H1 (cell line): ENCODE results near the gene COPZ1. TPM values are rescaled to one million over a fixed set of nuclear protein-coding genes. Genes with fewer than 3 reads are reported as not detected.

Experiments used
- CTCF ChIA-PET: fragments of 300-600 bp; sonication (Branson Sonifier 250); formaldehyde crosslinking; loops from one replicate; lab custom pipeline; 2021; ENCODE audit not compliant: partially characterized antibody; lab: Charles Lee
- POLR2A ChIA-PET: fragments of 300-600 bp; sonication (Branson Sonifier 250); formaldehyde crosslinking; loops from one replicate; lab custom pipeline; 2021; ENCODE audit warnings: inconsistent platforms; ENCODE audit not compliant: partially characterized antibody; lab: Charles Lee
- DNase-seq, 2 experiments: peaks; one replicate each; pipeline versions ENCODE4 v3.0.0 to v3.0.0-alpha.2; 2010 to 2022; ENCODE audit warnings: low spot score in 2 of 2, low read depth in 1 of 2, mixed read lengths in 1 of 2
- FAIRE-seq: peaks from 2 replicates; lab custom pipeline; 2011; peaks lifted over from hg19 to GRCh38; lab: Jason Lieb, UNC
- H2AFZ ChIP-seq: 2 replicates; pipeline ENCODE4 v1.8.1; 2012; ENCODE audit warnings: low read length, inconsistent platforms
- H2AK5ac ChIP-seq: 2 replicates; pipeline ENCODE4 v1.6.1; 2013; ENCODE audit warnings: low read depth, low read length
- H2BK120ac ChIP-seq: replicated peaks from 2 replicates; pipeline ENCODE3; 2013; ENCODE audit warnings: low read depth, low read length, inconsistent platforms
- H2BK12ac ChIP-seq: 2 replicates; pipeline ENCODE4 v1.6.1; 2013; ENCODE audit warnings: low read depth, low read length
- H2BK15ac ChIP-seq: 2 replicates; pipeline ENCODE4 v1.6.1; 2013; ENCODE audit warnings: low read length
- H2BK20ac ChIP-seq: 2 replicates; pipeline ENCODE4 v1.6.1; 2013; ENCODE audit warnings: low read length
- H2BK5ac ChIP-seq: 2 replicates; pipeline ENCODE4 v1.6.1; 2013; ENCODE audit warnings: low read depth, low read length
- H3K14ac ChIP-seq: 2 replicates; pipeline ENCODE4 v1.6.1; 2013; ENCODE audit warnings: inconsistent platforms; ENCODE audit not compliant: insufficient read length
- H3K18ac ChIP-seq: 2 replicates; pipeline ENCODE4 v1.6.1; 2013; ENCODE audit warnings: low read length; ENCODE audit errors: extremely low read depth
- H3K23ac ChIP-seq: 2 replicates; pipeline ENCODE4 v1.6.1; 2013; ENCODE audit warnings: inconsistent platforms; ENCODE audit not compliant: insufficient read length
- H3K23me2 ChIP-seq: 2 replicates; pipeline ENCODE4 v1.6.1; 2013; ENCODE audit warnings: low read depth, low read length
- H3K27ac ChIP-seq: 2 replicates; pipeline ENCODE4 v1.6.1; 2011; ENCODE audit warnings: low read depth, low read length, inconsistent platforms
- H3K27me3 ChIP-seq, 4 experiments: replicated peaks in 1 of 4; 1 replicate in 1 of 4; 2 replicates in 3 of 4; pipeline versions ENCODE4 v1.6.1 to v1.8.1; 2011 to 2013; ENCODE audit warnings: low read length in 3 of 4, mild to moderate bottlenecking in 3 of 4, inconsistent platforms in 2 of 4, mixed read lengths in 2 of 4, moderate library complexity in 1 of 4; ENCODE audit not compliant: control insufficient read depth in 3 of 4, insufficient read depth in 3 of 4; ENCODE audit errors: extremely low read depth in 1 of 4
- H3K36me3 ChIP-seq, 4 experiments: 2 replicates each; pipeline versions ENCODE4 v1.6.1 to v1.8.1; 2011 to 2013; ENCODE audit warnings: mild to moderate bottlenecking in 4 of 4, low read length in 3 of 4, moderate library complexity in 2 of 4, control low read depth in 1 of 4, inconsistent platforms in 1 of 4; ENCODE audit not compliant: insufficient read depth in 4 of 4, control insufficient read depth in 2 of 4
- H3K4ac ChIP-seq: replicated peaks from 2 replicates; pipeline ENCODE3; 2013; ENCODE audit warnings: low read length, low read depth, mixed read lengths, inconsistent platforms; ENCODE audit not compliant: insufficient read length
- H3K4me1 ChIP-seq, 4 experiments: replicated peaks in 1 of 4; 1 replicate in 1 of 4; 2 replicates in 3 of 4; pipeline versions ENCODE4 v1.6.1 to v1.8.1; 2011 to 2013; ENCODE audit warnings: low read length in 3 of 4, inconsistent platforms in 2 of 4, mixed read lengths in 1 of 4; ENCODE audit not compliant: insufficient read depth in 4 of 4, control insufficient read depth in 3 of 4
- H3K4me2 ChIP-seq, 2 experiments: 2 replicates each; pipeline versions ENCODE4 v1.6.1 to v1.8.1; 2011 to 2013; ENCODE audit warnings: low read depth in 2 of 2, low read length in 2 of 2, control low read depth in 1 of 2, inconsistent platforms in 1 of 2, mild to moderate bottlenecking in 1 of 2; ENCODE audit not compliant: insufficient read depth in 1 of 2
- H3K4me3 ChIP-seq, 4 experiments: fragments of 200-600, 300-600 bp in 1 of 4; sonication (generic), shearing (Covaris generic), sonication (Bioruptor Twin) in 1 of 4; 2 replicates each; pipeline versions ENCODE4 v1.5.1 to v1.8.1; 2011 to 2016; ENCODE audit warnings: low read length in 4 of 4, low read depth in 3 of 4, control low read depth in 2 of 4, inconsistent platforms in 2 of 4, mild to moderate bottlenecking in 2 of 4, mixed read lengths in 1 of 4, moderate library complexity in 1 of 4; ENCODE audit not compliant: insufficient read depth in 2 of 4; ENCODE audit errors: extremely low read depth in 1 of 4
- H3K56ac ChIP-seq: replicated peaks from 2 replicates; pipeline ENCODE3; 2013; ENCODE audit warnings: low read depth, mild to moderate bottlenecking, mixed read lengths, low read length, inconsistent platforms; ENCODE audit not compliant: insufficient read length
- H3K79me1 ChIP-seq: 2 replicates; pipeline ENCODE4 v1.6.1; 2013; ENCODE audit warnings: low read depth, low read length, control low read depth
- H3K79me2 ChIP-seq, 2 experiments: 2 replicates each; pipeline versions ENCODE4 v1.6.1 to v1.8.1; 2012 to 2013; ENCODE audit warnings: low read length in 2 of 2, mild to moderate bottlenecking in 2 of 2, inconsistent platforms in 1 of 2; ENCODE audit not compliant: insufficient read depth in 2 of 2, control insufficient read depth in 1 of 2
- H3K9ac ChIP-seq, 4 experiments: replicated peaks in 1 of 4; 1 replicate in 1 of 4; 2 replicates in 3 of 4; pipeline versions ENCODE4 v1.6.1 to v1.8.1; 2011 to 2013; ENCODE audit warnings: low read depth in 3 of 4, low read length in 3 of 4, control low read depth in 2 of 4, mild to moderate bottlenecking in 2 of 4, moderate library complexity in 2 of 4, inconsistent platforms in 1 of 4; ENCODE audit errors: extremely low read depth in 1 of 4
- H3K9me3 ChIP-seq, 2 experiments: 2 replicates each; pipeline versions ENCODE4 v1.6.1 to v1.8.1; 2012 to 2013; ENCODE audit warnings: mild to moderate bottlenecking in 2 of 2, moderate library complexity in 2 of 2, control low read depth in 1 of 2, inconsistent platforms in 1 of 2, low read depth in 1 of 2, low read length in 1 of 2, mixed read lengths in 1 of 2; ENCODE audit not compliant: insufficient read depth in 2 of 2
- H4K20me1 ChIP-seq, 2 experiments: replicated peaks in 1 of 2; 2 replicates each; pipeline versions ENCODE3 to v1.8.1; 2011 to 2013; ENCODE audit warnings: inconsistent platforms in 2 of 2, low read length in 2 of 2, mild to moderate bottlenecking in 1 of 2; ENCODE audit not compliant: insufficient read depth in 2 of 2, control insufficient read depth in 1 of 2
- H4K5ac ChIP-seq: 2 replicates; pipeline ENCODE4 v1.6.1; 2013; ENCODE audit warnings: low read length, low read depth, mixed read lengths, inconsistent platforms; ENCODE audit not compliant: insufficient read length
- H4K8ac ChIP-seq: 2 replicates; pipeline ENCODE4 v1.8.0; 2013; ENCODE audit warnings: mild to moderate bottlenecking, moderate library complexity, low read length, inconsistent platforms; ENCODE audit not compliant: insufficient read depth; ENCODE audit errors: extremely low read depth
- H4K91ac ChIP-seq: replicated peaks from 2 replicates; pipeline ENCODE3; 2013; ENCODE audit warnings: low read length, mixed read lengths, inconsistent platforms; ENCODE audit not compliant: insufficient read length
- CHD2 ChIP-seq: IDR thresholded peaks from 2 replicates; pipeline ENCODE4 v1.6.1; 2012; ENCODE audit warnings: low read length, improper control_type of control experiment
- CREB1 ChIP-seq: IDR thresholded peaks from 2 replicates; pipeline ENCODE4 v1.6.1; 2012; ENCODE audit warnings: inconsistent platforms
- EZH2 ChIP-seq: fragments of 200-600 bp; sonication (generic); IDR thresholded peaks from 2 replicates; pipeline ENCODE4 v1.7.1; 2012; ENCODE audit warnings: low read depth, mild to moderate bottlenecking, moderate library complexity, low read length, inconsistent platforms; ENCODE audit not compliant: severe bottlenecking
- HDAC2 ChIP-seq, 2 experiments: fragments of 300-600 bp in 1 of 2; sonication (generic) in 1 of 2; IDR thresholded peaks; 2 replicates each; pipeline ENCODE4 v1.6.1; 2011 to 2012; ENCODE audit warnings: low read depth in 2 of 2, low read length in 2 of 2, mild to moderate bottlenecking in 2 of 2, moderate library complexity in 2 of 2, borderline replicate concordance in 1 of 2, inconsistent platforms in 1 of 2
- RNF2 ChIP-seq: fragments of 200-900, 300-1000 bp; sonication (generic); IDR thresholded peaks from 2 replicates; pipeline ENCODE4 v1.7.1; 2016; ENCODE audit warnings: borderline replicate concordance, low read depth, mild to moderate bottlenecking, antibody characterized with exemption, low read length; ENCODE audit not compliant: poor library complexity, severe bottlenecking; ENCODE audit errors: missing control alignments
- SIN3A ChIP-seq, 2 experiments: IDR thresholded peaks in 1 of 2; conservative IDR thresholded peaks in 1 of 2; 2 replicates each; pipeline ENCODE4 v1.6.1; 2011 to 2012; ENCODE audit warnings: low read length in 2 of 2, improper control_type of control experiment in 1 of 2, low read depth in 1 of 2, mild to moderate bottlenecking in 1 of 2
- WGBS, 2 experiments: shearing (Covaris generic) in 1 of 2; methylation state at CpG; one replicate each; pipeline versions ENCODE4 v1.1.6 to v1.1.7; 2013 to 2015; ENCODE audit warnings: low lambda C conversion rate in 2 of 2, mixed read lengths in 2 of 2, inconsistent platforms in 1 of 2, low coverage in 1 of 2, missing lambda C conversion rate in 1 of 2; ENCODE audit not compliant: insufficient replicate concordance in 2 of 2, insufficient coverage in 1 of 2, insufficient read length in 1 of 2; ENCODE audit errors: extremely low coverage in 1 of 2, missing lambda C conversion rate in 1 of 2; 5-methylcytosine and 5-hydroxymethylcytosine counted together
- polyA plus RNA-seq, 7 experiments: library from polyadenylated mRNA; depleted of rRNA in 3 of 7; stranded (reverse) in 5 of 7; unstranded in 2 of 7; fragments of >200 nt in 5 of 7; fragments of 200-250 nt in 2 of 7; gene quantifications; 1 replicate in 5 of 7; 2 replicates in 1 of 7; 4 replicates in 1 of 7; pipeline versions ENCODE4 v1.2.1 to v1.2.3, GENCODE V29; 2011 to 2013; ENCODE audit warnings: missing spikeins in 2 of 7, mixed read lengths in 2 of 7
- total RNA-seq: library from RNA; stranded (reverse); fragmentation: NEBNext Ultra II Directional; extraction: Animal tissue kit (Norgen Biotek cat#: 25700); gene quantifications from 2 replicates; pipeline ENCODE4 v1.2.1, GENCODE V29; 2021
- TF ChIP-seq, protein P1 (sequence below): IDR thresholded peaks from 2 replicates; pipeline ENCODE4 v1.6.1; 2011; ENCODE audit warnings: low read length, improper control_type of control experiment
- TF ChIP-seq, protein P2 (sequence below): IDR thresholded peaks from 2 replicates; pipeline ENCODE4 v1.6.1; 2012; ENCODE audit warnings: low read length, inconsistent platforms

Gene COPZ1
- total and polyA plus RNA-seq, 2 of the 8 experiments (the other 6 are each of a cell fraction or from before 2014, with no cell fraction given), result 103 to 133 TPM

DNA sequence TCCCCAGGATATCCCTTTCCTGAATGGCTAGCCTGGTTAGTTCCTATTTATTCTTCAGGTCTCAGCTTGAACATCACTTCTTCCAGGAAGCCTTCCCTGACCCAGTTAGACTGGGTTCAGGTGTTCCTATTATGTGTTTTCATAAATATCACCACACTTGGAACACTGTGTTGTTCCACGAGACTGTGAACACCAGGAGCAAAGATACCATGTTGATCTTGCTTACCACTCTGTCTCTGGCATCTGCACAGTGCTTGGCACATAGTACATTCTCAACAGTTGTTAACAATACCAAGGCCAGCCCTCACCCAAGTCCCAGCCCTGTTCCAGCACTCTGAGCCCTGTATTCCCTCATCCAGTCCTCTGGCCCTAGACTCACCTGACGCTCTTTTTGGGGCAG lies 73.3 kb downstream of the COPZ1 start:
- H3K14ac ChIP-seq, result no peak overlapping the region
- no peaks in the 10 kb centered on the region for H3K23me2 ChIP-seq
- H3K27ac ChIP-seq, result no peak overlapping the region
- H2BK12ac ChIP-seq, result no peak overlapping the region
- 86% methylated on average over 2 of the region's 2 CpGs; no CpG with 5 or more reads in 1 of the 2 experiments for whole genome bisulfite sequencing, 2 experiments
- H4K5ac ChIP-seq, result no peak overlapping the region
- no peak overlapping the region for H3K4me3 ChIP-seq
- no peak overlapping the region for H2AK5ac ChIP-seq
- FAIRE-seq, result no peak
- H3K56ac ChIP-seq, result no peak overlapping the region
- H2BK20ac ChIP-seq, result no peak overlapping the region
- H3K36me3 ChIP-seq, result peaks cover 6 to 27% (median 11%) of the 10 kb centered on the region in 4 experiments; a peak in 7 of 8 replicates
- H4K20me1 ChIP-seq, result peaks cover 0 to 2% of the 10 kb centered on the region in 2 experiments
- no peak overlapping the region for H2AFZ ChIP-seq
- H3K18ac ChIP-seq, result no peak overlapping the region
- no peak overlapping the region for H2BK15ac ChIP-seq
- H2BK5ac ChIP-seq, result no peak overlapping the region
- no peak overlapping the region for H4K91ac ChIP-seq
- no peaks in the 10 kb centered on the region for H3K27me3 ChIP-seq
- no peak overlapping the region for H3K23ac ChIP-seq
- ChIA-PET CTCF (interaction anchor here (0.6 to 12.3 kb wide), 15 partner anchors 11 to 1339 kb away, joined by 3 to 742 read pairs (median 9); partner anchors contain the start of genes ITGA5 and ZNF385A), POLR2A (interaction anchor here (1.4 to 2.1 kb wide), 2 partner anchors 20 to 30 kb away, joined by 4 to 7 read pairs; no protein-coding TSS in a partner anchor)
- H3K79me1 ChIP-seq, result no peaks in the 10 kb centered on the region
- H2BK120ac ChIP-seq, result no peak overlapping the region
- TF ChIP-seq RNF2, result no peak
- TF ChIP-seq SIN3A (conservative IDR thresholded peaks at IDR 0.05 in 1 of 2, IDR thresholded peaks at IDR 0.05 in 1 of 2; ENCODE audit: low read depth in 1 of 2, low read length in 2 of 2), result no peak
- TF ChIP-seq CREB1, result no peak
- TF ChIP-seq HDAC2 (IDR thresholded peaks at IDR 0.05; ENCODE audit: borderline replicate concordance in 1 of 2, low read depth in 2 of 2, low read length in 2 of 2), result no peak
- TF ChIP-seq CHD2, result no peak
- TF ChIP-seq, protein P1, sequence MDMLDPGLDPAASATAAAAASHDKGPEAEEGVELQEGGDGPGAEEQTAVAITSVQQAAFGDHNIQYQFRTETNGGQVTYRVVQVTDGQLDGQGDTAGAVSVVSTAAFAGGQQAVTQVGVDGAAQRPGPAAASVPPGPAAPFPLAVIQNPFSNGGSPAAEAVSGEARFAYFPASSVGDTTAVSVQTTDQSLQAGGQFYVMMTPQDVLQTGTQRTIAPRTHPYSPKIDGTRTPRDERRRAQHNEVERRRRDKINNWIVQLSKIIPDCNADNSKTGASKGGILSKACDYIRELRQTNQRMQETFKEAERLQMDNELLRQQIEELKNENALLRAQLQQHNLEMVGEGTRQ, result no peak
- TF ChIP-seq EZH2, result no peak
- TF ChIP-seq, protein P2, sequence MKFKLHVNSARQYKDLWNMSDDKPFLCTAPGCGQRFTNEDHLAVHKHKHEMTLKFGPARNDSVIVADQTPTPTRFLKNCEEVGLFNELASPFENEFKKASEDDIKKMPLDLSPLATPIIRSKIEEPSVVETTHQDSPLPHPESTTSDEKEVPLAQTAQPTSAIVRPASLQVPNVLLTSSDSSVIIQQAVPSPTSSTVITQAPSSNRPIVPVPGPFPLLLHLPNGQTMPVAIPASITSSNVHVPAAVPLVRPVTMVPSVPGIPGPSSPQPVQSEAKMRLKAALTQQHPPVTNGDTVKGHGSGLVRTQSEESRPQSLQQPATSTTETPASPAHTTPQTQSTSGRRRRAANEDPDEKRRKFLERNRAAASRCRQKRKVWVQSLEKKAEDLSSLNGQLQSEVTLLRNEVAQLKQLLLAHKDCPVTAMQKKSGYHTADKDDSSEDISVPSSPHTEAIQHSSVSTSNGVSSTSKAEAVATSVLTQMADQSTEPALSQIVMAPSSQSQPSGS, result no peak
- H3K4me1 ChIP-seq, result peaks cover 0 to 7% (median 6%) of the 10 kb centered on the region in 4 experiments; a peak in 5 of 7 replicates
- H3K9me3 ChIP-seq, result no peaks in the 10 kb centered on the region
- H3K9ac ChIP-seq, result peak overlapping the region in 1 of 4 experiments; percentile 25; a peak in 1 of 7 replicates
- no peak overlapping the region for H3K4me2 ChIP-seq
- H4K8ac ChIP-seq, result no peak overlapping the region
- H3K79me2 ChIP-seq, result no peaks in the 10 kb centered on the region
- DNase-seq, result no peak
- H3K4ac ChIP-seq, result no peak overlapping the region
